ENCODE measurements around the gene NR1H4. TPM values are rescaled to one million over a fixed set of nuclear protein-coding genes. Genes with fewer than 3 reads are reported as not detected.

The NR1H4 gene
- total and polyA plus RNA-seq, 9 of the 15 experiments (the other 6 are each of a cell fraction or from before 2014, with no cell fraction given): 0.03 TPM; not detected in 8

- POLR2A ChIA-PET: no interaction called here
- no peaks in the 10 kb centered on the region for H3K9me3 ChIP-seq (replicated peaks; ENCODE audit: control insufficient read depth, insufficient read depth, low read depth, low read length)
- no peak overlapping the region for H3K4me2 ChIP-seq (ENCODE audit: insufficient read depth, low read length)
- peaks cover 0 to 17% of the 10 kb centered on the region in 2 experiments; a peak in 3 of 5 replicates for H3K4me1 ChIP-seq (replicated peaks in 1 of 2; ENCODE audit: control insufficient read depth in 2 of 2, insufficient read depth in 2 of 2, low read length in 2 of 2)
- no TSS peak for BruUV-seq (replicated peaks)
- H3K9ac ChIP-seq (ENCODE audit: insufficient read depth in 1 of 2, low read depth in 2 of 2, low read length in 2 of 2): no peak overlapping the region
- ATAC-seq (no peak), FAIRE-seq (no peak), DNase-seq (ENCODE audit: extremely low read depth in 1 of 4, low spot score in 3 of 4) (no peak)
- H2AFZ ChIP-seq (ENCODE audit: low read depth, low read length): no peak overlapping the region
- no peak overlapping the region for H3K4me3 ChIP-seq
- no peaks in the 10 kb centered on the region for H4K20me1 ChIP-seq (replicated peaks; ENCODE audit: control insufficient read depth, insufficient read depth, low read length)
- in situ Hi-C loops (cut with MboI) (no loop called here), intact Hi-C loops (cut with micrococcal nuclease) (no loop called here)
- no peaks in the 10 kb centered on the region for H3K79me2 ChIP-seq (ENCODE audit: control insufficient read depth, insufficient read depth, low read length)
- H3K36me3 ChIP-seq (ENCODE audit: control insufficient read depth, insufficient read depth, low read length): no peaks in the 10 kb centered on the region
- TF ChIP-seq GTF2E2 (tag; IDR thresholded peaks at IDR 0.05): no peak
- TF ChIP-seq ZFP36 (IDR thresholded peaks at IDR 0.05; ENCODE audit: low read depth, low read length, partially characterized antibody): no peak
- no peak for TF ChIP-seq ZNF232 (CRISPR knock-in tag; IDR thresholded peaks at IDR 0.05)
- TF ChIP-seq XRCC5 (IDR thresholded peaks at IDR 0.05; ENCODE audit: low read depth, low read length): no peak
- no peak for TF ChIP-seq TFE3 (CRISPR knock-in tag; IDR thresholded peaks at IDR 0.05)
- no peak for TF ChIP-seq FOXM1 (IDR thresholded peaks at IDR 0.05; ENCODE audit: low read depth)
- TF ChIP-seq FOXM1 (CRISPR knock-in tag; IDR thresholded peaks at IDR 0.05; ENCODE audit: low read depth): no peak
- TF ChIP-seq ELF4 (CRISPR knock-in tag; IDR thresholded peaks at IDR 0.05): no peak
- TF ChIP-seq SMARCC2 (IDR thresholded peaks at IDR 0.05; ENCODE audit: low read depth): no peak
- no peak for TF ChIP-seq RBM39 (optimal IDR thresholded peaks at IDR 0.05; ENCODE audit: low read depth, low read length)
- TF ChIP-seq ZC3H11A (IDR thresholded peaks at IDR 0.05; ENCODE audit: low read depth, low read length): no peak
- no peak for TF ChIP-seq SFPQ (IDR thresholded peaks at IDR 0.05; ENCODE audit: low read depth, low read length)
- no peak for TF ChIP-seq TAL1 (IDR thresholded peaks at IDR 0.05)
- TF ChIP-seq TSC22D4 (tag; IDR thresholded peaks at IDR 0.05): no peak
- TF ChIP-seq SNIP1 (IDR thresholded peaks at IDR 0.05; ENCODE audit: low read depth): no peak
- H3K27me3 ChIP-seq (ENCODE audit: control insufficient read depth in 2 of 2, insufficient read depth in 2 of 2, low read length in 2 of 2): no peaks in the 10 kb centered on the region
- no peak overlapping the region for H3K27ac ChIP-seq (ENCODE audit: extremely low read depth, low read depth, low read length)
- no peaks in the 10 kb centered on the region for H3K9me1 ChIP-seq (ENCODE audit: control insufficient read depth, insufficient read depth, low read length)
- CTCF ChIA-PET (ENCODE audit: low intra/inter-chr PET ratio): no interaction called here
Measured at GRCh38 chr12:100434177-100434576, 39.5 kb upstream of the NR1H4 start.

Data from K562 (cell line).